Activated naive CD4-positive, alpha-beta T cell treated with anti-CD3 and anti-CD28 coated beads, Interleukin-2, amount 50 U/mL, for 24 hours (primary cell): ENCODE measurements around the gene TEFM.

Source experiments
- H3K27ac Mint-ChIP-seq: one replicate; pipeline ENCODE4 v1.8.0; 2021; ENCODE audit warnings: mild to moderate bottlenecking, mixed read lengths
- H3K27me3 Mint-ChIP-seq: one replicate; pipeline ENCODE4 v1.8.0; 2021; ENCODE audit warnings: mixed read lengths
- H3K36me3 Mint-ChIP-seq: one replicate; pipeline ENCODE4 v1.8.0; 2021; ENCODE audit warnings: mixed read lengths
- H3K4me1 Mint-ChIP-seq: one replicate; pipeline ENCODE4 v1.8.0; 2021; ENCODE audit warnings: mixed read lengths
- H3K4me3 Mint-ChIP-seq: one replicate; pipeline ENCODE4 v1.8.0; 2021; ENCODE audit warnings: mild to moderate bottlenecking, mixed read lengths
- H3K9me3 Mint-ChIP-seq: one replicate; pipeline ENCODE4 v1.8.0; 2021; ENCODE audit warnings: mixed read lengths

TEFM gene

DNA sequence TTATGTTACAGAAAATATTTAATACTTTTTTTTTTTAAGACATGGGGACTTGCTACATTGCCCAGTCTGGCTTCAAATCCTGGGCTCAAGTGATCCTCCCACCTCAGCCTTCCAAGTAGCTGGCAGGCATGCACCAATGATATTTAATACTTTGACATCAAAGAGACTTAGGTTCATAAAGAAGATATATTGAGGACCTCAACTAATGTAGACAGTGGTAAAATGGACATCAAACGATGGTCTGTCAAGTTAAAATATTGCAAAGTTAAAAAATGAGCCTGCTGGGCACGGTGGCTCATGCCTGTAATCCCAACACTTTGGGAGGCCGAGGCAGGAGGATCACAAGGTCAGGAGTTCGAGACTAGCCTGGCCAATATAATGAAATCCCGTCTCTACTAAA, 8.7 kb downstream of the TEFM start:
- H3K4me1 Mint-ChIP-seq: peaks cover 15% of the 10 kb centered on the region
- H3K9me3 Mint-ChIP-seq: no peaks in the 10 kb centered on the region
- no peaks in the 10 kb centered on the region for H3K27me3 Mint-ChIP-seq
- H3K4me3 Mint-ChIP-seq: no peak overlapping the region
- no peak overlapping the region for H3K27ac Mint-ChIP-seq
- peaks cover 4% of the 10 kb centered on the region for H3K36me3 Mint-ChIP-seq

DNA sequence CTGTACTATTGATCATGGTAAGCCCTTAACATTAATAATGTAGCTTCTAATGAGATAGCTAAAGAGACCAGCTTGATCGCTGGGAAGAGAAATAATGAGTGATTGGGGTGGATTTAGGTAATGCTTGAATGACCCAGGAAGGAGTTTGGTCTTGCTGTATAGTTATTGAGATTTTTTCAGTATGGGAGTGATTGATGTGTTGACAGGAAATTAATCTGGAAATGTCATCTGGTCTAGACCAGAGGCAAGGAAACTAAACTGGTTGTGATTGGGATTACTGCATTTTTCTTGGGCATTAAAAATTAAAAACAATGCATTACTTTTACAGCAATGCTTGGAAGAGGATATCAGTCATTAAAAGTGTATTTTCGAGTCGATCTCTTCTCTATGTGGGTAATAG, 11.8 kb downstream of the TEFM start:
- Mint-ChIP-seq H3K27ac (no peak overlapping the region), H3K36me3 (peaks cover 2% of the 10 kb centered on the region), H3K27me3 (no peaks in the 10 kb centered on the region)

GRCh38 chr17:30886187-30886586, 19.9 kb downstream of the TEFM start:
- Mint-ChIP-seq H3K27ac (no peak overlapping the region), H3K36me3 (peaks cover 2% of the 10 kb centered on the region), H3K4me1 (no peaks in the 10 kb centered on the region), H3K9me3 (no peaks in the 10 kb centered on the region), H3K4me3 (no peak overlapping the region), H3K27me3 (no peaks in the 10 kb centered on the region)

More for the DNA sequence above, 11.8 kb downstream of the TEFM start:
- no peaks in the 10 kb centered on the region for H3K9me3 Mint-ChIP-seq
- no peaks in the 10 kb centered on the region for H3K4me1 Mint-ChIP-seq
- H3K4me3 Mint-ChIP-seq: no peak overlapping the region

DNA sequence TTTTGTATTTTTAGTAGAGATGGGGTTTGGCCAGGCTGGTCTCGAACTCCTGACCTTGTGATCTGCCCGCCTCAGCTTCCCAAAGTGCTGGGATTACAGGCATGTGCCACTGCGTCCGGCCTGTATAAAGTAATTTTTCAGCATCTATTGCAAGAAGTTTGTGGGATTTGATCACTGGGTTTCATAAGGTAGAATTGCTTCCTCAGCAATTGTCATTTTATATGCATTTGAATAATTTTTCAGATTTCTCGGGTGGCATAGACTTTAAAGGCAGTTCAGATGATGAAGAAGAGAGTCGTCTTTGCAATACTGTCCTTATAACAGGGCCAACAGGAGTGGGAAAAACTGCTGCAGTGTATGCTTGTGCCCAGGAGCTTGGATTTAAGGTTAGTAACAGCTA, 37.0 kb downstream of the TEFM start:
- peaks cover 9% of the 10 kb centered on the region for H3K36me3 Mint-ChIP-seq
- no peak overlapping the region for H3K4me3 Mint-ChIP-seq
- no peaks in the 10 kb centered on the region for H3K27me3 Mint-ChIP-seq
- no peak overlapping the region for H3K27ac Mint-ChIP-seq
- no peaks in the 10 kb centered on the region for H3K4me1 Mint-ChIP-seq
- H3K9me3 Mint-ChIP-seq: no peaks in the 10 kb centered on the region

DNA sequence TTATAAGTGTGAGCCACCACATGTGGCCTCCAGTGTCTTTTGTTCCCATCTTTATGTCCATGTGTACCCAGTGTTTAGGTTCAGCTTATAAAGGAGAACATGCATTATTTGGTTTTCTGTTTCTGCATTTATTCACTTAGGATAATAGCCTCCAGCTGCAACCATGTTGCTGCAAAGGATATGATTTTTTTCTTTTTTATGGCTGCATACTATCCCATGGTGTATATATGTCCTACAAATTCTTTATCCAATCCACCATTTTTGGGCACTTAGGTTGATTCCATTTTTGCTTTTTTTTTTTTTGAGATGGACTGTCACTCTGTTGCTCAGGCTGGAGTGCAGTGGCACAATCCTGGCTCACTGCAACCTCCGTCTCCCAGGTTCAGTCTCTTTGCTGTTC, 41.4 kb downstream of the TEFM start:
- Mint-ChIP-seq H3K4me3 (no peak overlapping the region), H3K9me3 (no peaks in the 10 kb centered on the region), H3K27ac (no peak overlapping the region), H3K27me3 (no peaks in the 10 kb centered on the region), H3K36me3 (peaks cover 7% of the 10 kb centered on the region), H3K4me1 (no peaks in the 10 kb centered on the region)

- Mint-ChIP-seq H3K9me3 (no peaks in the 10 kb centered on the region), H3K36me3 (peaks cover 9% of the 10 kb centered on the region), H3K4me3 (no peak overlapping the region), H3K4me1 (no peaks in the 10 kb centered on the region), H3K27me3 (no peaks in the 10 kb centered on the region), H3K27ac (no peak overlapping the region)
Measured at GRCh38 chr17:30858556-30859250, 47.3 kb downstream of the TEFM start.

DNA sequence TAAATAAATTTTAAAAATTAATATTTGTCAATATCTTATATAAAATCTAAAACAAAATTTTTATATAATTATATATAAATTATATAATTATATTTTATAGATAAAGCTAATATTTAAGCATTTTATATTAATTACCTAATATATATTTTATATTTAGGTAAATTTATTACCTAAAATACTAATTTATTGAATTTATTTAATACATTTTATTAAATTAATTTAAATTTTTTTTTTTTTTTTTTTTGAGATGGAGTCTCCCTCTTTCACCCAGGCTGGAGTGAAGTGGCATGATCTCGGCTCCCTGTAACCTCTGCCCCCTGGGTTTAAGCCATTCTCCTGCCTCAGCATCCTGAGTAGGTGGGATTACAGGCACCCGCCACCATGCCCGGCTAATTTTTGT, 51.9 kb downstream of the TEFM start:
- no peaks in the 10 kb centered on the region for H3K9me3 Mint-ChIP-seq
- H3K4me1 Mint-ChIP-seq: no peaks in the 10 kb centered on the region
- no peak overlapping the region for H3K4me3 Mint-ChIP-seq
- no peak overlapping the region for H3K27ac Mint-ChIP-seq
- no peaks in the 10 kb centered on the region for H3K27me3 Mint-ChIP-seq
- H3K36me3 Mint-ChIP-seq: peaks cover 10% of the 10 kb centered on the region
